ENCODE data around the gene SLC16A6.
A peak's percentile ranks its signal among the peaks of the same experiment; 100 is the strongest.
"Not testable (repeated sequence)": the region's sequence is repeated elsewhere in the genome, so short reads cannot be mapped to it uniquely, and the experiment has no call there.

The SLC16A6 gene

DNA sequence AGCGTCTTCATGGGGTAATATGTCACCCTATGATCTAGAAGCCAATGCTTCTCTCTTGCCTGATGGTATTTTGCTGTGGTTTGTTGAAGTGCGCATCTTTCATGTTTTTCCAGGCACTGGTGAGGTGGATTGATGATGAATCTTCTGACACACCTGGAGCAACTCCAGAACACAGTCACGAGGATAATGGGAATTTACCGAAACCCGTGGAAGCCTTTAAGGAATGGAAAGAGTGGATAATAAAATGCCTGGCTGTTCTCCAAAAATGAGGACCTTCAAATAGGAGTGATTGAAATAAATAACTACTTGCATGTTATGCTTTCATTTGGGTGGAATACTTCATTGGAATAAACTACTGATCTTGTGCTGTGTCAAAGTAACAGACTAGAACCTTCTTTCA lies 34.2 kb downstream of the SLC16A6 start:
- H3K9ac ChIP-seq (ENCODE audit: low read length); H3K4me1 ChIP-seq (ENCODE audit: control insufficient read depth, low read depth, low read length); H3K4me3 ChIP-seq (ENCODE audit: low read length); H3K9me3 ChIP-seq (ENCODE audit: control insufficient read depth, low read depth, low read length); H3K27ac ChIP-seq (ENCODE audit: low read length); H3K27me3 ChIP-seq (ENCODE audit: control insufficient read depth, insufficient read depth, low read length): not testable (repeated sequence)
- peaks cover 23% of the 10 kb centered on the region for H3K36me3 ChIP-seq (ENCODE audit: control insufficient read depth, low read depth, low read length)

- H3K9me3 ChIP-seq (ENCODE audit: control insufficient read depth, low read depth, low read length), result no peaks in the 10 kb centered on the region
- no peak overlapping the region for H3K27ac ChIP-seq (ENCODE audit: low read length)
- H3K27me3 ChIP-seq (ENCODE audit: control insufficient read depth, insufficient read depth, low read length), result no peaks in the 10 kb centered on the region
- H3K4me3 ChIP-seq (ENCODE audit: low read length), result no peak overlapping the region
- H3K4me1 ChIP-seq (ENCODE audit: control insufficient read depth, low read depth, low read length), result peaks cover 8% of the 10 kb centered on the region
- no peak overlapping the region for H3K9ac ChIP-seq (ENCODE audit: low read length)
- peaks cover 26% of the 10 kb centered on the region for H3K36me3 ChIP-seq (ENCODE audit: control insufficient read depth, low read depth, low read length)
These were observed 35.0 kb downstream of the SLC16A6 start for GRCh38 chr17:68255731-68256538.

DNA sequence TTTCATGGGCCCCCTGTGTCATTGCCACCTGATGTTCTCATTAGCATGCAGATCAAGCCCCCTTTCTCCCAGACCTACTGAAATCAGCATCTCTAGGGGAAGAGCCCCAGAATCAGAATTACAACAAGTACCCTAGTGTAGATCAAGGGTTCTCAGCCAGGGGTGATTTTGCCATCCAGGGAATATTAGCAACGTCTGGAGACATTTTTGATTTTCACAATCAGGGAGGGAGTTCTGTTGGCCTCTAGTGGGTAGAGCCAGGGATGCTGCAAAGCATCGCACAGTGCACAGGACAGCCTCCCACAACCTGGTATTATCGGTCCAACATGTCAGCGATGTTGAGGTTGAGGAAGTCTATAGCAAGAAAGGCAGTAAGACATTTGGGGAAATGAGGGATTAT lies 35.8 kb downstream of the SLC16A6 start:
- no peak overlapping the region for H3K4me3 ChIP-seq (ENCODE audit: low read length)
- no peaks in the 10 kb centered on the region for H3K9me3 ChIP-seq (ENCODE audit: control insufficient read depth, low read depth, low read length)
- H3K4me1 ChIP-seq (ENCODE audit: control insufficient read depth, low read depth, low read length), result peaks cover 8% of the 10 kb centered on the region
- H3K27ac ChIP-seq (ENCODE audit: low read length), result no peak overlapping the region
- H3K9ac ChIP-seq (ENCODE audit: low read length), result no peak overlapping the region
- peaks cover 26% of the 10 kb centered on the region for H3K36me3 ChIP-seq (ENCODE audit: control insufficient read depth, low read depth, low read length)
- no peaks in the 10 kb centered on the region for H3K27me3 ChIP-seq (ENCODE audit: control insufficient read depth, insufficient read depth, low read length)

- H3K4me3 ChIP-seq (ENCODE audit: low read length); H3K27me3 ChIP-seq (ENCODE audit: control insufficient read depth, insufficient read depth, low read length); H3K9me3 ChIP-seq (ENCODE audit: control insufficient read depth, low read depth, low read length); H3K9ac ChIP-seq (ENCODE audit: low read length); H3K27ac ChIP-seq (ENCODE audit: low read length); H3K4me1 ChIP-seq (ENCODE audit: control insufficient read depth, low read depth, low read length): not testable (repeated sequence)
- H3K36me3 ChIP-seq (ENCODE audit: control insufficient read depth, low read depth, low read length), result peaks cover 26% of the 10 kb centered on the region
These were observed 37.5 kb downstream of the SLC16A6 start for GRCh38 chr17:68253426-68253825.

DNA sequence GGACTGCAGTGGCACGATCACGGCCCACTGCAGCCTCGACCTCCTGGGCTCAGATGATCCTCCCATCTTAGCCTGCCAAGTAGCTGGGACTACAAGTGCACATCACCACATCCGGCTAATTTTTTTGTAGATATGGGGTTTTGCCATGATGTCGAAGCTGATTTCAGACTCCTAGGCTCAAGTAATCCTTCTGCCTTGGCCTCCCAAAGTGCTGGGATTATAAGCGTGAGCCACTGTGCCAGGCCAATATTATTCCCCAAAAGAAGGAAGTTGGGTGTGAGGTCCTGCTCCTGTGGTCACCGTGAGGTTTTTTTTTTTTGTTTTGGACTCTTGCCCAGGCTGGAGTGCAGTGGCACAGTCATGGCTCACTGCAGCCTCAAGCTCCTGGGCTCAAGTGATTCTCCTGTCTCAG lies 41.6 kb downstream of the SLC16A6 start:
- no peaks in the 10 kb centered on the region for H3K27me3 ChIP-seq (ENCODE audit: control insufficient read depth, insufficient read depth, low read length)
- peaks cover 11% of the 10 kb centered on the region for H3K36me3 ChIP-seq (ENCODE audit: control insufficient read depth, low read depth, low read length)
- H3K9me3 ChIP-seq (ENCODE audit: control insufficient read depth, low read depth, low read length), result no peaks in the 10 kb centered on the region
- no peak overlapping the region for H3K27ac ChIP-seq (ENCODE audit: low read length)
- H3K9ac ChIP-seq (ENCODE audit: low read length), result no peak overlapping the region
- no peak overlapping the region for H3K4me3 ChIP-seq (ENCODE audit: low read length)
- H3K4me1 ChIP-seq (ENCODE audit: control insufficient read depth, low read depth, low read length), result peaks cover 5% of the 10 kb centered on the region

DNA sequence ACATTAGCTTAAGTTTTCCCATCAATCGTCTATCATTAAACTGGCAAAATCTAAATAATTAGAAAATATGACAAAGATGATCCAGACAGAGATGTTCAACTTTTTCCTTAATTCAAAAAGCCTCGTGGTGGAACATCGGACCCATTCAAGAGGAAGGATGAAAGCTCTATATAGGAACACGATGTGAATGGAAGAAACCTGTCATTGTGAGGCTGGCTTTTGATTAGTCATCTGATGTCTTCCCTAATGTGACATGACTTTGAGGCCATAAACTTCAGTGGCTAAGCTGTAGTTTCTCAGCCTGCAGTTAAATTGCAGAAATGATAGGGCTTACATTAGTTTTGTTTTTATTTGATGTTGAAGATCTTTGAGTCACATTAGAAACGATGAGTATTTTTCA lies 42.0 kb downstream of the SLC16A6 start:
- Histone ChIP-seq H3K36me3 (ENCODE audit: control insufficient read depth, low read depth, low read length) (peaks cover 8% of the 10 kb centered on the region), H3K27me3 (ENCODE audit: control insufficient read depth, insufficient read depth, low read length) (no peaks in the 10 kb centered on the region), H3K9ac (ENCODE audit: low read length) (peak overlapping the region; percentile 53)

GRCh38 chr17:68248199-68248825 lies 42.6 kb downstream of the SLC16A6 start:
- H3K27me3 ChIP-seq (ENCODE audit: control insufficient read depth, insufficient read depth, low read length), result no peaks in the 10 kb centered on the region
- H3K27ac ChIP-seq (ENCODE audit: low read length), result no peak overlapping the region
- H3K9me3 ChIP-seq (ENCODE audit: control insufficient read depth, low read depth, low read length), result no peaks in the 10 kb centered on the region
- H3K4me3 ChIP-seq (ENCODE audit: low read length), result peak overlapping the region; percentile 85
- peaks cover 6% of the 10 kb centered on the region for H3K36me3 ChIP-seq (ENCODE audit: control insufficient read depth, low read depth, low read length)
- peaks cover 5% of the 10 kb centered on the region for H3K4me1 ChIP-seq (ENCODE audit: control insufficient read depth, low read depth, low read length)
- peak overlapping the region; percentile 53 for H3K9ac ChIP-seq (ENCODE audit: low read length)

More for the DNA sequence above, 42.0 kb downstream of the SLC16A6 start:
- H3K4me1 ChIP-seq (ENCODE audit: control insufficient read depth, low read depth, low read length), result peaks cover 5% of the 10 kb centered on the region
- H3K9me3 ChIP-seq (ENCODE audit: control insufficient read depth, low read depth, low read length), result no peaks in the 10 kb centered on the region
- no peak overlapping the region for H3K27ac ChIP-seq (ENCODE audit: low read length)
- peak overlapping the region; percentile 85 for H3K4me3 ChIP-seq (ENCODE audit: low read length)

- Histone ChIP-seq H3K9me3 (ENCODE audit: control insufficient read depth, low read depth, low read length) (no peaks in the 10 kb centered on the region), H3K4me1 (ENCODE audit: control insufficient read depth, low read depth, low read length) (peaks cover 5% of the 10 kb centered on the region), H3K4me3 (ENCODE audit: low read length) (peak within 1 kb of the TSS; percentile 85), H3K36me3 (ENCODE audit: control insufficient read depth, low read depth, low read length) (peaks cover 3% of the 10 kb centered on the region), H3K27me3 (ENCODE audit: control insufficient read depth, insufficient read depth, low read length) (no peaks in the 10 kb centered on the region), H3K9ac (ENCODE audit: low read length) (peak within 1 kb of the TSS; percentile 65), H3K27ac (ENCODE audit: low read length) (no peak within 1 kb of the TSS)
These were observed 43.3 kb downstream of the SLC16A6 start, which contains the start of gene AMZ2 for GRCh38 chr17:68247445-68248198. Gene AMZ2 (plus strand): TSS chr17:68248043. CDS start chr17:68250188, 2,145 bp downstream.

DNA sequence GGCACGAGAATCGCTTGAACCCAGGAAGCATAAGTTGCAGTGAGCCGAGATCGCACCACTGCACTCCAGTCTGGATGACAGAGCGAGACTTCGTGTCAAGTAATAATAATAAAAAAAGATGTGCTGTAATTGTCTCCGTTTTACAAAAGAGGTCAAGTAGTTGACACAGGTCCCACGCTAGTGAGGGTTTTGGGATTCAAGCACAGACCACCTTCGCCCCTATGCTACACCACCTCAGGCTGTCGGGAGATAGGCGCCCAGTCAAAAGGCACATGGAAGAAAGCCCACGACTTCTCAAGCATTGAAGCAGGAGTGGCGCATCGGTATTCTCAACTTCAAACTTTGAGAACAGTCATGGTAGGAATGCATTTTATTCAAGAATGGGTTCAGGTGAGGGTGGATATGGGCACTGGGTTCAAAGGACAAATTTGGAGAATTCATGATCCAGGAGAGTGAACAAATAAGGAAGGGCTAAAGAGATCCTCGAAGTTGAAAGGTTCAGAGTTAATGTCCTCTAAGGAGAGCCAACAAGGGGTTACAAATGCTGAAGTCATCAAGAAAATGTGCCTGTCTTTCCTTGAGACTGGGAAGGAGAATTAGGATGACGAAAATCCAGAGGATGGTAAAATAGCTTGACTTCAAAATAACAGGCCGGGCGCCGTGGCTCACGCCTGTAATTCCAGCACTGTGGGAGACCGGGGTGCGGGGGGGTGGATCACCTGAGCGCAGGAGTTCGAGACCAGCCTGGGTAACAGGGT lies 44.5 kb downstream of the SLC16A6 start:
- peaks cover 5% of the 10 kb centered on the region for H3K4me1 ChIP-seq (ENCODE audit: control insufficient read depth, low read depth, low read length)

GRCh38 chr17:68239632-68240366 lies 51.1 kb downstream of the SLC16A6 start:
- Histone ChIP-seq H3K4me1 (ENCODE audit: control insufficient read depth, low read depth, low read length) (no peaks in the 10 kb centered on the region), H3K27me3 (ENCODE audit: control insufficient read depth, insufficient read depth, low read length) (no peaks in the 10 kb centered on the region), H3K9ac (ENCODE audit: low read length) (no peak overlapping the region), H3K27ac (ENCODE audit: low read length) (no peak overlapping the region), H3K9me3 (ENCODE audit: control insufficient read depth, low read depth, low read length) (no peaks in the 10 kb centered on the region), H3K36me3 (ENCODE audit: control insufficient read depth, low read depth, low read length) (no peaks in the 10 kb centered on the region), H3K4me3 (ENCODE audit: low read length) (no peak overlapping the region)

More for the DNA sequence above, 44.5 kb downstream of the SLC16A6 start:
- peaks cover under 1% of the 10 kb centered on the region for H3K36me3 ChIP-seq (ENCODE audit: control insufficient read depth, low read depth, low read length)
- no peak overlapping the region for H3K9ac ChIP-seq (ENCODE audit: low read length)
- no peaks in the 10 kb centered on the region for H3K27me3 ChIP-seq (ENCODE audit: control insufficient read depth, insufficient read depth, low read length)
- no peak overlapping the region for H3K27ac ChIP-seq (ENCODE audit: low read length)
- H3K4me3 ChIP-seq (ENCODE audit: low read length), result peak overlapping the region; percentile 85
- H3K9me3 ChIP-seq (ENCODE audit: control insufficient read depth, low read depth, low read length), result no peaks in the 10 kb centered on the region
